A673 (cell line): ENCODE data around the gene CCDC85B. TPM values are rescaled to one million over a fixed set of nuclear protein-coding genes. Genes with fewer than 3 reads are reported as not detected.

Experiments
- BruUV-seq: library from RNA; stranded (reverse); fragments of 400-500 nt; replicated peaks from 2 replicates; lab custom pipeline; 2021; lab: Mats Ljungman, UMichigan
- CTCF ChIA-PET: fragments of 300-600 bp; sonication (Branson Sonifier 250); formaldehyde crosslinking; loops from one replicate; lab custom pipeline; 2022; ENCODE audit warnings: antibody characterized with exemption; lab: Charles Lee
- POLR2A ChIA-PET: fragments of 300-600 bp; sonication (Branson Sonifier 250); formaldehyde crosslinking; loops from one replicate; lab custom pipeline; 2022; ENCODE audit warnings: antibody characterized with exemption; ENCODE audit not compliant: low non-redundant PET; lab: Charles Lee
- DNase-seq: peaks from one replicate; pipeline ENCODE4 v3.0.0-alpha.2; 2015; ENCODE audit warnings: low spot score
- H3K27ac ChIP-seq: fragments of 200-600 bp; sonication (generic); 2 replicates; pipeline ENCODE4 v1.5.1; 2016; ENCODE audit warnings: mixed run types, low read depth, mild to moderate bottlenecking, mixed read lengths, antibody characterized with exemption, low read length; ENCODE audit not compliant: poor library complexity, severe bottlenecking
- H3K27me3 ChIP-seq: fragments of 200-600 bp; sonication (generic); replicated peaks from 2 replicates; pipeline ENCODE4 v1.6.1; 2017; ENCODE audit warnings: mixed run types, low read depth, mild to moderate bottlenecking, mixed read lengths, antibody characterized with exemption, low read length; ENCODE audit not compliant: insufficient read depth, poor library complexity
- H3K36me3 ChIP-seq: fragments of 200-600 bp; sonication (generic); 2 replicates; pipeline ENCODE4 v1.6.1; 2016; ENCODE audit warnings: mixed run types, mild to moderate bottlenecking, mixed read lengths, antibody characterized with exemption, low read length; ENCODE audit not compliant: insufficient read depth, poor library complexity, severe bottlenecking
- H3K4me1 ChIP-seq: fragments of 200-600 bp; sonication (generic); 2 replicates; pipeline ENCODE4 v1.6.1; 2017; ENCODE audit warnings: mixed run types, mild to moderate bottlenecking, mixed read lengths, antibody characterized with exemption, low read length; ENCODE audit not compliant: insufficient read depth, poor library complexity, severe bottlenecking
- H3K4me3 ChIP-seq: fragments of 200-600 bp; sonication (generic); 2 replicates; pipeline ENCODE4 v1.5.1; 2016; ENCODE audit warnings: low read depth, mixed run types, mild to moderate bottlenecking, mixed read lengths, low read length; ENCODE audit not compliant: poor library complexity, severe bottlenecking
- H3K9me3 ChIP-seq: fragments of 200-600 bp; sonication (generic); 2 replicates; pipeline ENCODE4 v1.6.1; 2016; ENCODE audit warnings: mixed run types, low read depth, mild to moderate bottlenecking, mixed read lengths, antibody characterized with exemption, low read length; ENCODE audit not compliant: poor library complexity, severe bottlenecking
- CTCF ChIP-seq: fragments of 300-800, 200-600 bp; sonication (generic); conservative IDR thresholded peaks from 2 replicates; pipeline ENCODE4 v1.5.1; 2017; ENCODE audit warnings: low read depth, mild to moderate bottlenecking, antibody characterized with exemption, low read length, moderate library complexity, mixed read lengths
- EZH2 ChIP-seq: fragments of 200-600 bp; sonication (generic); IDR thresholded peaks from 2 replicates; pipeline ENCODE4 v1.6.1; 2017; ENCODE audit warnings: borderline replicate concordance, low read depth, mild to moderate bottlenecking, mixed read lengths, antibody characterized with exemption, low read length; ENCODE audit not compliant: poor library complexity, severe bottlenecking
- intact Hi-C: fragments of 100-400 bp; cut with micrococcal nuclease; formaldehyde crosslinking; loops from one replicate; pipeline ENCODE4 v1.10.0; 2022; ENCODE audit not compliant: unreplicated experiment
- total RNA-seq: library from RNA; stranded (reverse); gene quantifications from 2 replicates; pipeline ENCODE4 v1.2.3, GENCODE V29; 2021

CCDC85B gene
- total RNA-seq, 1 experiment from 2014 or later = 32.3 TPM

- ChIA-PET CTCF (no interaction called here), POLR2A (no interaction called here)
- H3K9me3 ChIP-seq = no peaks in the 10 kb centered on the region
- H3K27me3 ChIP-seq = no peaks in the 10 kb centered on the region
- peak; percentile 1 for DNase-seq
- BruUV-seq = no TSS peak
- no peak overlapping the region for H3K4me3 ChIP-seq
- intact Hi-C loops = no loop called here
- no peak overlapping the region for H3K27ac ChIP-seq
- no peak for TF ChIP-seq EZH2
- TF ChIP-seq CTCF = no peak
- H3K36me3 ChIP-seq = peaks cover 67% of the 10 kb centered on the region
- peaks cover 19% of the 10 kb centered on the region for H3K4me1 ChIP-seq
Measured at GRCh38 chr11:65864706-65865471, 25.6 kb upstream of the CCDC85B start.

- Histone ChIP-seq H3K4me3 (no peak overlapping the region), H3K27me3 (no peaks in the 10 kb centered on the region), H3K36me3 (peaks cover 70% of the 10 kb centered on the region), H3K27ac (no peak overlapping the region), H3K9me3 (no peaks in the 10 kb centered on the region), H3K4me1 (peaks cover 19% of the 10 kb centered on the region)
- TF ChIP-seq CTCF (no peak), EZH2 (no peak)
- ChIA-PET POLR2A (no interaction called here), CTCF (interaction anchor here (1.1 kb wide), 1 partner anchor 23 kb away, joined by 9 read pairs; the partner anchor contains the start of gene FIBP)
- intact Hi-C loops = no loop called here
- peak; percentile 0 for DNase-seq
- no TSS peak for BruUV-seq
Measured at GRCh38 chr11:65865550-65866172, 24.8 kb upstream of the CCDC85B start.

- ChIA-PET POLR2A (no interaction called here), CTCF (interaction anchor here (1.1 kb wide), 1 partner anchor 22 kb away, joined by 9 read pairs; the partner anchor contains the start of gene FIBP)
- no peak for DNase-seq
- H3K4me1 ChIP-seq = peaks cover 23% of the 10 kb centered on the region
- BruUV-seq = no TSS peak
- TF ChIP-seq CTCF (no peak), EZH2 (no peak)
- intact Hi-C loops = no loop called here
- no peak overlapping the region for H3K4me3 ChIP-seq
- H3K27ac ChIP-seq = peak overlapping the region; percentile 27
- H3K36me3 ChIP-seq = peaks cover 70% of the 10 kb centered on the region
- H3K9me3 ChIP-seq = no peaks in the 10 kb centered on the region
- no peaks in the 10 kb centered on the region for H3K27me3 ChIP-seq
Measured at GRCh38 chr11:65866509-65867283, 23.8 kb upstream of the CCDC85B start.
